ENCODE results near the gene AP2A2. TPM values are rescaled to one million over a fixed set of nuclear protein-coding genes. Genes with fewer than 3 reads are reported as not detected.
A peak's percentile ranks its signal among the peaks of the same experiment; 100 is the strongest.

AP2A2 gene
- total RNA-seq, 1 donor from 2014 or later: 228 TPM

GRCh38 chr11:1042626-1043562, 117.2 kb downstream of the AP2A2 start:
- no peak for DNase-seq
- Mint-ChIP-seq H3K4me3 (ENCODE audit: unreplicated experiment) (no peak overlapping the region), H3K27ac (ENCODE audit: unreplicated experiment) (no peak overlapping the region), H3K4me1 (ENCODE audit: low read depth, unreplicated experiment) (peaks cover 3% of the 10 kb centered on the region), H3K36me3 (ENCODE audit: unreplicated experiment) (no peaks in the 10 kb centered on the region), H3K27me3 (ENCODE audit: unreplicated experiment) (peaks cover 10% of the 10 kb centered on the region), H3K9me3 (ENCODE audit: unreplicated experiment) (peaks cover 8% of the 10 kb centered on the region)
- no peak for TF ChIP-seq CTCF (IDR thresholded peaks at IDR 0.05; ENCODE audit: partially characterized antibody, unreplicated experiment)

- no peak for TF ChIP-seq CTCF (IDR thresholded peaks at IDR 0.05; ENCODE audit: partially characterized antibody, unreplicated experiment)
- no peaks in the 10 kb centered on the region for H3K36me3 Mint-ChIP-seq (ENCODE audit: unreplicated experiment)
- peaks cover 6% of the 10 kb centered on the region for H3K9me3 Mint-ChIP-seq (ENCODE audit: unreplicated experiment)
- DNase-seq: no peak
- peaks cover 10% of the 10 kb centered on the region for H3K27me3 Mint-ChIP-seq (ENCODE audit: unreplicated experiment)
- no peak overlapping the region for H3K4me3 Mint-ChIP-seq (ENCODE audit: unreplicated experiment)
- H3K4me1 Mint-ChIP-seq (ENCODE audit: low read depth, unreplicated experiment): peaks cover 3% of the 10 kb centered on the region
- peak overlapping the region; percentile 20 for H3K27ac Mint-ChIP-seq (ENCODE audit: unreplicated experiment)
Observed at GRCh38 chr11:1043563-1044096, 118.0 kb downstream of the AP2A2 start.

- H3K4me1 Mint-ChIP-seq (ENCODE audit: low read depth, unreplicated experiment): peaks cover 3% of the 10 kb centered on the region
- no peak for TF ChIP-seq CTCF (IDR thresholded peaks at IDR 0.05; ENCODE audit: partially characterized antibody, unreplicated experiment)
- no peak for DNase-seq
- no peak overlapping the region for H3K4me3 Mint-ChIP-seq (ENCODE audit: unreplicated experiment)
- H3K9me3 Mint-ChIP-seq (ENCODE audit: unreplicated experiment): peaks cover 6% of the 10 kb centered on the region
- no peaks in the 10 kb centered on the region for H3K36me3 Mint-ChIP-seq (ENCODE audit: unreplicated experiment)
- H3K27ac Mint-ChIP-seq (ENCODE audit: unreplicated experiment): peak overlapping the region; percentile 20
- H3K27me3 Mint-ChIP-seq (ENCODE audit: unreplicated experiment): peaks cover 7% of the 10 kb centered on the region
Observed at GRCh38 chr11:1044160-1044559, 118.5 kb downstream of the AP2A2 start.

- no peak overlapping the region for H3K27ac Mint-ChIP-seq (ENCODE audit: unreplicated experiment)
- TF ChIP-seq CTCF (IDR thresholded peaks at IDR 0.05; ENCODE audit: partially characterized antibody, unreplicated experiment): no peak
- DNase-seq: no peak
- H3K36me3 Mint-ChIP-seq (ENCODE audit: unreplicated experiment): no peaks in the 10 kb centered on the region
- H3K27me3 Mint-ChIP-seq (ENCODE audit: unreplicated experiment): peaks cover 7% of the 10 kb centered on the region
- peaks cover 6% of the 10 kb centered on the region for H3K9me3 Mint-ChIP-seq (ENCODE audit: unreplicated experiment)
- peaks cover 3% of the 10 kb centered on the region for H3K4me1 Mint-ChIP-seq (ENCODE audit: low read depth, unreplicated experiment)
- H3K4me3 Mint-ChIP-seq (ENCODE audit: unreplicated experiment): no peak overlapping the region
Observed at GRCh38 chr11:1047595-1048156, 122.0 kb downstream of the AP2A2 start.

All from glutamatergic neuron (in vitro differentiated cells).